Measurements from ENCODE around the gene FZD7. TPM values are rescaled to one million over a fixed set of nuclear protein-coding genes. Genes with fewer than 3 reads are reported as not detected.

FZD7 gene
- total and polyA plus RNA-seq, 2 donors (not counting 1 experiment from before 2014, with no cell fraction given) = 0.67 to 2.1 TPM

- Histone ChIP-seq H2AFZ (ENCODE audit: insufficient read depth, low read depth, low read length, poor library complexity, severe bottlenecking) (no peak overlapping the region), H3K36me3 (replicated peaks in 1 of 2; ENCODE audit: control extremely low read depth in 1 of 2, control insufficient read depth in 1 of 2, extremely low read depth in 1 of 2, insufficient read depth in 2 of 2, low read length in 1 of 2) (no peaks in the 10 kb centered on the region), H3K27me3 (replicated peaks in 1 of 4; ENCODE audit: control extremely low read depth in 1 of 4, control insufficient read depth in 3 of 4, insufficient read depth in 4 of 4, low read length in 3 of 4) (peaks cover 0 to 48% (median 37%) of the 10 kb centered on the region in 4 experiments), H3K4me2 (replicated peaks; ENCODE audit: low read depth, low read length, poor library complexity, severe bottlenecking) (no peak overlapping the region), H3K9me3 (ENCODE audit: control extremely low read depth in 1 of 3, control insufficient read depth in 2 of 3, insufficient read depth in 1 of 3, low read length in 2 of 3) (peaks cover 0 to 11% (median 0%) of the 10 kb centered on the region in 3 donors), H3K27ac (ENCODE audit: low read length in 2 of 2) (no peak overlapping the region), H3K4me3 (ENCODE audit: control extremely low read depth in 1 of 5, extremely low read depth in 1 of 5, insufficient read depth in 1 of 5, low read depth in 2 of 5, low read length in 4 of 5) (no peak overlapping the region), H3K9ac (ENCODE audit: low read length) (no peak overlapping the region), H4K20me1 (ENCODE audit: control insufficient read depth, insufficient read depth, low read length, poor library complexity, severe bottlenecking) (no peaks in the 10 kb centered on the region), H3K4me1 (ENCODE audit: control insufficient read depth in 2 of 2, insufficient read depth in 2 of 2, low read length in 2 of 2) (peaks cover 5 to 9% of the 10 kb centered on the region in 2 donors), H3K79me2 (ENCODE audit: control insufficient read depth, insufficient read depth, low read length) (no peaks in the 10 kb centered on the region)
- Mint-ChIP-seq H3K9me3 (ENCODE audit: insufficient read depth) (no peaks in the 10 kb centered on the region), H3K4me1 (no peaks in the 10 kb centered on the region), H3K27ac (no peak overlapping the region), H3K4me3 (no peak overlapping the region), H3K27me3 (peaks cover 46% of the 10 kb centered on the region)
- TF ChIP-seq EZH2 (IDR thresholded peaks at IDR 0.05; ENCODE audit: borderline replicate concordance, insufficient read depth, low read depth, low read length, poor library complexity, severe bottlenecking) (no peak), CTCF (IDR thresholded peaks at IDR 0.05) (no peak)
- no CpG with 5 or more reads among the region's 4 CpGs for WGBS (ENCODE audit: insufficient coverage)
- POLR2A ChIA-PET = no interaction called here
- intact Hi-C loops (cut with micrococcal nuclease) = no loop called here
- ATAC-seq (ENCODE audit: low read depth) = no peak
- no peak for DNase-seq
- CTCF ChIA-PET = interaction anchor here (0.7 kb wide), 1 partner anchor 402 kb away, joined by 3 read pairs; no protein-coding TSS in a partner anchor
These were observed 6.6 kb downstream of the FZD7 start for GRCh38 chr2:202040079-202040844.

DNA sequence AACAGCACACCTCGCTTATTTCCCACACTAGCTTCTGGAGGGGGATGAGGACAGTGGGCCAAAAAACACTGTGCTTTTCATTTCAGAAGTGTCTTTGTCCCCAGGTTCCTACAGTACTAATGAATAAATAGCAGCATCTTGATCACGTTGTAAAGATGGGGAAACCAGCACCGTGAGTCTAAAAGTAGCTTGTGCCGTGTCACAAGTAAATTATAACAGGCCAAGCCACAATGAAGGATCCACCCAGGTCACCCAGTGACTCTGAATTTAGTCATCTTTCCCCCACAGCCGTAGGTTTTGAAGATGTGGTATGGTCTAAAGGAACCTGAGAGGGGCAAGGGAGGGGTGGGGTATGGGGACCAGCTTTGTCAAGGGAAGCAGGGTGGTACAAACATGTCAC, 8.8 kb downstream of the FZD7 start:
- intact Hi-C loops (cut with micrococcal nuclease) = no loop called here
- H3K36me3 ChIP-seq (replicated peaks in 1 of 2; ENCODE audit: control extremely low read depth in 1 of 2, control insufficient read depth in 1 of 2, extremely low read depth in 1 of 2, insufficient read depth in 2 of 2, low read length in 1 of 2) = no peaks in the 10 kb centered on the region
- peaks cover 0 to 3% of the 10 kb centered on the region in 2 donors for H3K4me1 ChIP-seq (ENCODE audit: control insufficient read depth in 2 of 2, insufficient read depth in 2 of 2, low read length in 2 of 2)
- WGBS (ENCODE audit: insufficient coverage) = 100% methylated on average over 3 of the region's 5 CpGs
- no peak overlapping the region for H3K4me3 ChIP-seq (ENCODE audit: control extremely low read depth in 1 of 5, extremely low read depth in 1 of 5, insufficient read depth in 1 of 5, low read depth in 2 of 5, low read length in 4 of 5)
- H3K27ac Mint-ChIP-seq = no peak overlapping the region
- no peak for TF ChIP-seq EZH2 (IDR thresholded peaks at IDR 0.05; ENCODE audit: borderline replicate concordance, insufficient read depth, low read depth, low read length, poor library complexity, severe bottlenecking)
- no peak for TF ChIP-seq CTCF (IDR thresholded peaks at IDR 0.05)
- POLR2A ChIA-PET = no interaction called here
- H3K9me3 Mint-ChIP-seq (ENCODE audit: insufficient read depth) = no peaks in the 10 kb centered on the region
- peaks cover 66% of the 10 kb centered on the region for H3K27me3 Mint-ChIP-seq
- ATAC-seq (ENCODE audit: low read depth) (no peak), DNase-seq (no peak)
- no peaks in the 10 kb centered on the region for H3K79me2 ChIP-seq (ENCODE audit: control insufficient read depth, insufficient read depth, low read length)
- H3K9ac ChIP-seq (ENCODE audit: low read length) = no peak overlapping the region
- CTCF ChIA-PET = interaction anchor here (2.1 kb wide), 1 partner anchor 15 kb away, joined by 4 read pairs; no protein-coding TSS in a partner anchor
- no peaks in the 10 kb centered on the region for H4K20me1 ChIP-seq (ENCODE audit: control insufficient read depth, insufficient read depth, low read length, poor library complexity, severe bottlenecking)
- no peak overlapping the region for H3K4me3 Mint-ChIP-seq
- H3K27ac ChIP-seq (ENCODE audit: low read length in 2 of 2) = no peak overlapping the region
- no peaks in the 10 kb centered on the region for H3K4me1 Mint-ChIP-seq
- peaks cover 0 to 30% (median 23%) of the 10 kb centered on the region in 4 experiments for H3K27me3 ChIP-seq (replicated peaks in 1 of 4; ENCODE audit: control extremely low read depth in 1 of 4, control insufficient read depth in 3 of 4, insufficient read depth in 4 of 4, low read length in 3 of 4)
- H2AFZ ChIP-seq (ENCODE audit: insufficient read depth, low read depth, low read length, poor library complexity, severe bottlenecking) = no peak overlapping the region
- H3K9me3 ChIP-seq (ENCODE audit: control extremely low read depth in 1 of 3, control insufficient read depth in 2 of 3, insufficient read depth in 1 of 3, low read length in 2 of 3) = no peaks in the 10 kb centered on the region
- H3K4me2 ChIP-seq (replicated peaks; ENCODE audit: low read depth, low read length, poor library complexity, severe bottlenecking) = no peak overlapping the region

All from B cell (primary cell).